ENCODE results near the gene LENG9.

Gene LENG9

GRCh38 chr19:54461613-54462012 lies 2.0 kb downstream of the LENG9 start:
- H3K4me3 ChIP-seq (ENCODE audit: low read depth, low read length), result no peak overlapping the region; the same call in 1 of the 2 replicates
- CTCF ChIA-PET, result interaction anchor here (1.2 to 1.5 kb wide), 2 partner anchors 11 to 13 kb away, joined by 4 read pairs; no protein-coding TSS in a partner anchor
- POLR2A ChIA-PET, result interaction anchor here (2.3 to 3.4 kb wide), 2 partner anchors 12 to 14 kb away, joined by 17 to 49 read pairs; partner anchors contain the start of genes CDC42EP5 and LENG8
- no peak for TF ChIP-seq CTCF (IDR thresholded peaks at IDR 0.05; ENCODE audit: insufficient read depth, low read length, missing control alignments)
- DNase-seq (ENCODE audit: low read depth, low spot score), result no peak

GRCh38 chr19:54461210-54461609 lies 2.4 kb downstream of the LENG9 start:
- H3K4me3 ChIP-seq (ENCODE audit: low read depth, low read length), result no peak overlapping the region
- CTCF ChIA-PET, result interaction anchor here (1.5 kb wide), 1 partner anchor 11 kb away, joined by 4 read pairs; no protein-coding TSS in a partner anchor
- no peak for DNase-seq (ENCODE audit: low read depth, low spot score)
- POLR2A ChIA-PET, result interaction anchor here (3.4 kb wide), 1 partner anchor 13 kb away, joined by 49 read pairs; the partner anchor contains the start of gene LENG8
- TF ChIP-seq CTCF (IDR thresholded peaks at IDR 0.05; ENCODE audit: insufficient read depth, low read length, missing control alignments), result no peak

- no peak overlapping the region for H3K4me3 ChIP-seq (ENCODE audit: low read depth, low read length)
- TF ChIP-seq CTCF (IDR thresholded peaks at IDR 0.05; ENCODE audit: insufficient read depth, low read length, missing control alignments), result no peak
- DNase-seq (ENCODE audit: low read depth, low spot score), result no peak
- ChIA-PET POLR2A (interaction anchor here (3.3 to 3.4 kb wide), 2 partner anchors 12 kb away, joined by 29 to 49 read pairs; partner anchors contain the start of gene LENG8), CTCF (interaction anchor here (1.5 kb wide), 1 partner anchor 10 kb away, joined by 4 read pairs; no protein-coding TSS in a partner anchor)
These were observed 3.2 kb downstream of the LENG9 start for GRCh38 chr19:54460230-54461005.

- no peak overlapping the region for H3K4me3 ChIP-seq (ENCODE audit: low read depth, low read length)
- ChIA-PET CTCF (interaction anchor here (0.9 to 1.7 kb wide), 3 partner anchors 8 to 21 kb away, joined by 3 to 5 read pairs (median 5); no protein-coding TSS in a partner anchor), POLR2A (interaction anchor here (3.3 kb wide), 1 partner anchor 11 kb away, joined by 29 read pairs; the partner anchor contains the start of gene LENG8)
- DNase-seq (ENCODE audit: low read depth, low spot score), result no peak
- no peak for TF ChIP-seq CTCF (IDR thresholded peaks at IDR 0.05; ENCODE audit: insufficient read depth, low read length, missing control alignments)
These were observed 4.0 kb downstream of the LENG9 start for GRCh38 chr19:54459282-54460229.

GRCh38 chr19:54458648-54459281 lies 4.8 kb downstream of the LENG9 start:
- TF ChIP-seq CTCF (IDR thresholded peaks at IDR 0.05; ENCODE audit: insufficient read depth, low read length, missing control alignments), result no peak
- H3K4me3 ChIP-seq (ENCODE audit: low read depth, low read length), result no peak overlapping the region
- CTCF ChIA-PET, result interaction anchor here (0.9 to 1.7 kb wide), 3 partner anchors 9 to 20 kb away, joined by 3 to 5 read pairs (median 3); no protein-coding TSS in a partner anchor
- DNase-seq (ENCODE audit: low read depth, low spot score), result no peak
- POLR2A ChIA-PET, result interaction anchor here (3.3 kb wide), 1 partner anchor 10 kb away, joined by 29 read pairs; the partner anchor contains the start of gene LENG8

Measured in AG04449 (cell line).